ENCODE results near the gene TIGD1. TPM values are rescaled to one million over a fixed set of nuclear protein-coding genes. Genes with fewer than 3 reads are reported as not detected.

TIGD1 gene
- polyA plus RNA-seq, 3 donors = 1.6 to 4.1 (median 2.1) TPM

DNA sequence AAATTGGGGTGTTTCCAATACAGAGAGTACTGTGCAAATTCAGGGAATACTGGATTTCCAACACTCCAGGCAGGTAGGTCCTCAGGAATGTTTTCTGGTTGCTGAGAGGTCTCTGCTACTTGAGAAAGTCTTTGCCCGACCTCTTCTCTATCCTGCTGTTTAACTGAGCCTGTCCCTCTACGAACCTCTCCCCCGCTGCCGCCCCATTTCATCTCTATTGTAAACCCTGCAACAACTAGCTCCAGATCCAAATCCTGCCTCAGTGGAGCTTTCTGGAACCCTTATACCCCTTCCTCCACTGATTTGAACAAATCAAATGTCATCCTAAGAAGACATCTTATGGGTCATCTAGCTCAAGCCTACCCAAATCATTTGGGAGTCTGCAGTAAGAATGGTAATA lies 1.4 kb upstream of the TIGD1 start:
- Histone ChIP-seq H3K4me1 (ENCODE audit: control insufficient read depth in 1 of 2, insufficient read depth in 2 of 2, low read length in 2 of 2) (peaks cover 34 to 50% of the 10 kb centered on the region in 2 donors), H3K9ac (ENCODE audit: insufficient read depth, low read length, poor library complexity, severe bottlenecking) (peak overlapping the region; percentile 97), H3K27me3 (ENCODE audit: control insufficient read depth in 2 of 2, insufficient read depth in 2 of 2, low read length in 2 of 2) (no peaks in the 10 kb centered on the region), H3K79me2 (ENCODE audit: insufficient read depth, low read length) (peaks cover 86% of the 10 kb centered on the region), H4K20me1 (ENCODE audit: insufficient read depth, low read length) (peaks cover 63% of the 10 kb centered on the region), H3K9me3 (replicated peaks in 1 of 2; ENCODE audit: control insufficient read depth in 1 of 2, insufficient read depth in 1 of 2, low read length in 2 of 2) (no peaks in the 10 kb centered on the region), H3K36me3 (replicated peaks in 1 of 2; ENCODE audit: control insufficient read depth in 1 of 2, insufficient read depth in 2 of 2, low read length in 2 of 2) (peaks cover 8 to 43% of the 10 kb centered on the region in 2 donors), H3K4me3 (replicated peaks in 1 of 3; ENCODE audit: low read depth in 2 of 3, low read length in 3 of 3) (peak overlapping the region in 2 of 3 experiments; percentile 64 to 88), H3K4me2 (replicated peaks; ENCODE audit: extremely low read depth, low read length, poor library complexity, severe bottlenecking) (peak overlapping the region; percentile 94), H2AFZ (ENCODE audit: insufficient read depth, low read depth, low read length, poor library complexity, severe bottlenecking) (no peak overlapping the region), H3K27ac (ENCODE audit: low read depth in 1 of 2, low read length in 2 of 2) (peak overlapping the region in 1 of 2 donors; percentile 94)
- intact Hi-C loops (cut with micrococcal nuclease) = loop anchor here (2.0 to 10.0 kb wide), 3 partner anchors 143 to 1087 kb away; partner anchors contain the start of genes GIGYF2 (in 2 of the 2) and NCL (in 1 of the 2)
- WGBS (ENCODE audit: insufficient coverage) = 100% methylated on average over 4 of the region's 4 CpGs
- H3K27ac Mint-ChIP-seq = peak overlapping the region in 6 of 7 donors; percentile 26 to 98 (median 96)
- H3K27me3 Mint-ChIP-seq (ENCODE audit: low read depth in 3 of 3) = peaks cover 0 to 1% (median 0%) of the 10 kb centered on the region in 3 donors
- H3K36me3 Mint-ChIP-seq = peaks cover 29 to 54% of the 10 kb centered on the region in 2 donors
- TF ChIP-seq CTCF (IDR thresholded peaks at IDR 0.05) = no peak
- H3K4me3 Mint-ChIP-seq = peak overlapping the region; percentile 96 to 97
- H3K4me1 Mint-ChIP-seq = peaks cover 60% of the 10 kb centered on the region
- DNase-seq = no peak
- H3K9me3 Mint-ChIP-seq = no peaks in the 10 kb centered on the region

DNA sequence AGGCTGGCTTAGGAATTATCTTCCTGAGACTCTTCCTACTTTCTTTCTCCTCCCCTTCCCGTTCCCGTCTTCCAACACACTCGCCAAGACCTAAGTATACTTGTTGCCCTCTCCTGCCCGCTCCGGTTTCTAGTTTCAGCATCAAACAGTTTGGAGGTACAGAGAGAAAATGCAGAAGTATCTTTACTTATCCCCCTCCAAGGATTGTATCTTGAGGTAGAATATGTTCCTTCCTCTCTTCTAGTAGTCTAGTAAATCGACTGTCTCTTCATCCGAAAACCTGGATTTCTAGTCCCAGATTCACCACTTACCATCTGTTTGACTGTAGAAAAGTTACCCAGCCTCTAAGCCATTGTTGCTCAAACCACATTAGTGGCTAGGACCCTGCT lies 887 bp upstream of the TIGD1 start:
- H2AFZ ChIP-seq (ENCODE audit: insufficient read depth, low read depth, low read length, poor library complexity, severe bottlenecking) = peak overlapping the region; percentile 88
- H3K9me3 ChIP-seq (replicated peaks in 1 of 2; ENCODE audit: control insufficient read depth in 1 of 2, insufficient read depth in 1 of 2, low read length in 2 of 2) = no peaks in the 10 kb centered on the region
- H3K27ac ChIP-seq (ENCODE audit: low read depth in 1 of 2, low read length in 2 of 2) = peak overlapping the region; percentile 94
- H3K4me1 ChIP-seq (ENCODE audit: control insufficient read depth in 1 of 2, insufficient read depth in 2 of 2, low read length in 2 of 2) = peaks cover 40 to 55% of the 10 kb centered on the region in 2 donors
- H3K27ac Mint-ChIP-seq = peak overlapping the region; percentile 95 to 98 (median 96)
- WGBS (ENCODE audit: insufficient coverage) = no CpG with 5 or more reads among the region's 7 CpGs
- H3K4me3 ChIP-seq (replicated peaks in 1 of 3; ENCODE audit: low read depth in 2 of 3, low read length in 3 of 3) = peak overlapping the region; percentile 64 to 88 (median 74)
- TF ChIP-seq CTCF (IDR thresholded peaks at IDR 0.05) = no peak
- no peaks in the 10 kb centered on the region for H3K9me3 Mint-ChIP-seq
- intact Hi-C loops (cut with micrococcal nuclease) = loop anchor here (2.0 to 10.0 kb wide), 3 partner anchors 144 to 1086 kb away; partner anchors contain the start of genes GIGYF2 (in 2 of the 2) and NCL (in 1 of the 2)
- H3K27me3 Mint-ChIP-seq (ENCODE audit: low read depth in 3 of 3) = peaks cover 0 to 1% (median 0%) of the 10 kb centered on the region in 3 donors
- H3K27me3 ChIP-seq (ENCODE audit: control insufficient read depth in 2 of 2, insufficient read depth in 2 of 2, low read length in 2 of 2) = no peaks in the 10 kb centered on the region
- H4K20me1 ChIP-seq (ENCODE audit: insufficient read depth, low read length) = peaks cover 63% of the 10 kb centered on the region
- H3K36me3 Mint-ChIP-seq = peaks cover 26 to 52% of the 10 kb centered on the region in 2 donors
- H3K79me2 ChIP-seq (ENCODE audit: insufficient read depth, low read length) = peaks cover 86% of the 10 kb centered on the region
- peak overlapping the region; percentile 97 for H3K9ac ChIP-seq (ENCODE audit: insufficient read depth, low read length, poor library complexity, severe bottlenecking)
- peaks cover 3 to 41% of the 10 kb centered on the region in 2 donors for H3K36me3 ChIP-seq (replicated peaks in 1 of 2; ENCODE audit: control insufficient read depth in 1 of 2, insufficient read depth in 2 of 2, low read length in 2 of 2)
- peaks cover 65% of the 10 kb centered on the region for H3K4me1 Mint-ChIP-seq
- DNase-seq = peak in 2 of 3 donors; percentile 5 to 30
- peak overlapping the region; percentile 94 for H3K4me2 ChIP-seq (replicated peaks; ENCODE audit: extremely low read depth, low read length, poor library complexity, severe bottlenecking)
- H3K4me3 Mint-ChIP-seq = peak overlapping the region; percentile 96 to 97
